Adrenal gland (tissue), 5 donors: ENCODE data around the gene FAM186B.

Experiments
- POLR2A ChIP-seq, 2 donors: fragments of 450-650 bp; IDR thresholded peaks; one replicate each; pipeline ENCODE4 v1.6.1; 2017; ENCODE audit warnings: antibody characterized with exemption in 2 of 2, mild to moderate bottlenecking in 2 of 2, moderate library complexity in 1 of 2
- TF ChIP-seq, protein P1 (sequence below), 6 experiments: fragments of 450-650 bp in 4 of 6; fragments of 200-600 bp in 2 of 6; sonication (generic) in 1 of 6; IDR thresholded peaks; 1 replicate in 5 of 6; 2 replicates in 1 of 6; pipeline versions ENCODE4 v1.5.1 to v1.8.0; 2016 to 2021; ENCODE audit warnings: antibody characterized with exemption in 6 of 6, mild to moderate bottlenecking in 2 of 6, moderate library complexity in 1 of 6
- donor health status: DM: no; HTN: no; CAD: no.

DNA sequence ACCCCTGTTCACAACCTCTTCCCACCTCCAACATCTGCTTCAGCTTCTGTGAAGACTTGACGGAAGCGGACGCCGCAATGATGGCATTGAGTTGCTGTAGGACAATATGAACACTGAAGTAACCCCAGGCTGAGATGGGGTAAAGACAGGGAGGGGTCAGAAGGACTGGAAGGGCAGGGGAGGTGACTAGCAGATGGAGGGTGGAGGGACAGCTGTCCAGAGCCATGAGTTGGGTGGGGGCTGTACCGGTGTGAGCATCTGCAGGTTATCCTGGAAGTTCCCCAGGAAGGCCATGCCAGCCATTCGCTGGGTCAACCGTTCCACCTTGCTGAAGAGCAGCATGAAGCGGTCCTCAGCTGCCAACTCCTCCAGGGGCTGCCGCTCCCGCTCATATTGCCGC, 44.0 kb upstream of the FAM186B start:
- TF ChIP-seq, protein P1, sequence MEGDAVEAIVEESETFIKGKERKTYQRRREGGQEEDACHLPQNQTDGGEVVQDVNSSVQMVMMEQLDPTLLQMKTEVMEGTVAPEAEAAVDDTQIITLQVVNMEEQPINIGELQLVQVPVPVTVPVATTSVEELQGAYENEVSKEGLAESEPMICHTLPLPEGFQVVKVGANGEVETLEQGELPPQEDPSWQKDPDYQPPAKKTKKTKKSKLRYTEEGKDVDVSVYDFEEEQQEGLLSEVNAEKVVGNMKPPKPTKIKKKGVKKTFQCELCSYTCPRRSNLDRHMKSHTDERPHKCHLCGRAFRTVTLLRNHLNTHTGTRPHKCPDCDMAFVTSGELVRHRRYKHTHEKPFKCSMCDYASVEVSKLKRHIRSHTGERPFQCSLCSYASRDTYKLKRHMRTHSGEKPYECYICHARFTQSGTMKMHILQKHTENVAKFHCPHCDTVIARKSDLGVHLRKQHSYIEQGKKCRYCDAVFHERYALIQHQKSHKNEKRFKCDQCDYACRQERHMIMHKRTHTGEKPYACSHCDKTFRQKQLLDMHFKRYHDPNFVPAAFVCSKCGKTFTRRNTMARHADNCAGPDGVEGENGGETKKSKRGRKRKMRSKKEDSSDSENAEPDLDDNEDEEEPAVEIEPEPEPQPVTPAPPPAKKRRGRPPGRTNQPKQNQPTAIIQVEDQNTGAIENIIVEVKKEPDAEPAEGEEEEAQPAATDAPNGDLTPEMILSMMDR (IDR thresholded peaks at IDR 0.05): no peak
- TF ChIP-seq POLR2A (IDR thresholded peaks at IDR 0.05): no peak
